Kidney (tissue), 14 donors: ENCODE measurements around the gene TP63. TPM values are rescaled to one million over a fixed set of nuclear protein-coding genes. Genes with fewer than 3 reads are reported as not detected.

ENCODE experiments used
- DNase-seq, 5 donors: peaks; one replicate each; pipeline ENCODE4 v3.0.0-alpha.2; 2013 to 2020
- FAIRE-seq: peaks from 2 replicates; lab custom pipeline; 2012; peaks lifted over from hg19 to GRCh38; lab: Jason Lieb, UNC
- H3K27ac ChIP-seq, 2 donors: one replicate each; pipeline ENCODE4 v1.7.0; 2013; ENCODE audit warnings: low read depth in 2 of 2, low read length in 2 of 2, inconsistent platforms in 1 of 2
- H3K27me3 ChIP-seq: one replicate; pipeline ENCODE4 v1.7.1; 2013; ENCODE audit warnings: low read length, inconsistent platforms; ENCODE audit not compliant: control insufficient read depth, insufficient read depth
- H3K36me3 ChIP-seq, 3 donors: one replicate each; pipeline versions ENCODE4 v1.7.0 to v1.7.1; 2013; ENCODE audit warnings: low read length in 3 of 3, control low read depth in 1 of 3, inconsistent platforms in 1 of 3; ENCODE audit not compliant: insufficient read depth in 3 of 3, control insufficient read depth in 2 of 3
- H3K4me1 ChIP-seq, 3 donors: one replicate each; pipeline versions ENCODE4 v1.7.0 to v1.7.1; 2013; ENCODE audit warnings: low read length in 3 of 3, inconsistent platforms in 1 of 3, low read depth in 1 of 3; ENCODE audit not compliant: control insufficient read depth in 2 of 3, insufficient read depth in 2 of 3
- H3K4me3 ChIP-seq, 3 donors: one replicate each; pipeline versions ENCODE4 v1.7.0 to v1.8.1; 2013; ENCODE audit warnings: low read length in 3 of 3, control low read depth in 1 of 3, inconsistent platforms in 1 of 3
- H3K9ac ChIP-seq, 3 donors: one replicate each; pipeline versions ENCODE4 v1.7.0 to v1.7.1; 2013; ENCODE audit warnings: low read length in 3 of 3, control low read depth in 1 of 3, inconsistent platforms in 1 of 3
- H3K9me3 ChIP-seq, 3 donors: one replicate each; pipeline versions ENCODE4 v1.7.0 to v1.7.1; 2013; ENCODE audit warnings: low read length in 3 of 3, control low read depth in 1 of 3, inconsistent platforms in 1 of 3; ENCODE audit not compliant: control insufficient read depth in 2 of 3, insufficient read depth in 1 of 3
- intact Hi-C: fragments of 100-400 bp; cut with DNase I; formaldehyde crosslinking; loops from one replicate; pipeline ENCODE4 v1.11.1; 2022
- polyA plus RNA-seq: library from polyadenylated mRNA; stranded (reverse); fragments of 350-450 nt; fragmentation: Illumina TruSeq; extraction: RNeasy Lipid Tissue Mini Kit (QIAGEN cat#74804); gene quantifications from one replicate; pipeline ENCODE4 v1.2.3, GENCODE V29; 2014; ENCODE audit warnings: low read depth, low replicate concordance; ENCODE audit not compliant: insufficient read depth
- total RNA-seq: library from RNA; stranded (reverse); fragmentation: NEBNext Ultra II Directional; extraction: Animal tissue kit (Norgen Biotek cat#: 25700); gene quantifications from one replicate; pipeline ENCODE4 v1.2.1, GENCODE V29; 2021
- TF ChIP-seq, protein P1 (sequence below): IDR thresholded peaks from 3 replicates; pipeline ENCODE4 v1.5.1; 2012; ENCODE audit warnings: mild to moderate bottlenecking, moderate library complexity, borderline replicate concordance; ENCODE audit not compliant: insufficient read depth; ENCODE audit errors: extremely low read depth
- donor health status: control.
- donor health status: control.
- donor health status: control.
- donor health status: control.
- donor health status: control.
- donor health status: DM: yes; HTN: yes; CAD: no.
- donor health status: Normal renal cell carcinoma (clear cell type).

Gene TP63
- total and polyA plus RNA-seq, 2 donors from 2014 or later: 0.13 to 1.1 TPM

DNA sequence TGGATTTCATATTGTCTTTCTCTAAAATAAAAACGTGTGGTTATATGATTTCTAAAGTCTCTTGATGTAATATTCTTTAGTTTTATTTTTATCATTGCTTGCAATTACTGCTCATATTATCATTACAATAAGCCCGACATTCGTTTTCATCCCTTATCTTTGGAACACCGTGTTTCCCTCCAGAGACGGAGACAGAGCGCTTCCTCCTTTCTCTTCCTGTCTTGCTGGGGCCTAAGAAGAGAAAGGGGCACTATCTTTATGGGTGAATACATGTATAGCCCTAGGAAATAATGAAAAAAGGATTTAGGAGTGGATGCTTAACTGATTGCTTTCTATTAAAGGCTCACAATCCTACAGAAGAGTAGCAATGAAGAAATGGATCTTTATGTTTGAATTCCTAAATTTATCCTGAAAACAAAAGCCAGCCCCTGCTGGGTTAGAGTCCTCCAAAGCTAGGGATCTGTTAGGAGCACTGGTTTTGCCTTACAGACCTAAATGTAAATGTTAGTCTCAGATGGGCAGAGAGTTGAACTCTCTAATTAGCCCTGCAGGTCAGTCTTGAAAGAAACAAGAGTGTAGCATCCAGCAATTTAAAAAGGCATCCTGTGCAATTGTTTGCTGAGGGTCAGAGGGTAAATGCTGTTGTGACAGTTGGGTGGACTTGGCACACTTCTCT, 145.1 kb downstream of the TP63 start:
- Histone ChIP-seq H3K4me3 (no peak overlapping the region), H3K36me3 (no peaks in the 10 kb centered on the region), H3K9ac (no peak overlapping the region), H3K9me3 (no peaks in the 10 kb centered on the region), H3K27ac (no peak overlapping the region), H3K27me3 (no peaks in the 10 kb centered on the region), H3K4me1 (no peaks in the 10 kb centered on the region)
- FAIRE-seq (no peak), DNase-seq (no peak)
- TF ChIP-seq, protein P1, sequence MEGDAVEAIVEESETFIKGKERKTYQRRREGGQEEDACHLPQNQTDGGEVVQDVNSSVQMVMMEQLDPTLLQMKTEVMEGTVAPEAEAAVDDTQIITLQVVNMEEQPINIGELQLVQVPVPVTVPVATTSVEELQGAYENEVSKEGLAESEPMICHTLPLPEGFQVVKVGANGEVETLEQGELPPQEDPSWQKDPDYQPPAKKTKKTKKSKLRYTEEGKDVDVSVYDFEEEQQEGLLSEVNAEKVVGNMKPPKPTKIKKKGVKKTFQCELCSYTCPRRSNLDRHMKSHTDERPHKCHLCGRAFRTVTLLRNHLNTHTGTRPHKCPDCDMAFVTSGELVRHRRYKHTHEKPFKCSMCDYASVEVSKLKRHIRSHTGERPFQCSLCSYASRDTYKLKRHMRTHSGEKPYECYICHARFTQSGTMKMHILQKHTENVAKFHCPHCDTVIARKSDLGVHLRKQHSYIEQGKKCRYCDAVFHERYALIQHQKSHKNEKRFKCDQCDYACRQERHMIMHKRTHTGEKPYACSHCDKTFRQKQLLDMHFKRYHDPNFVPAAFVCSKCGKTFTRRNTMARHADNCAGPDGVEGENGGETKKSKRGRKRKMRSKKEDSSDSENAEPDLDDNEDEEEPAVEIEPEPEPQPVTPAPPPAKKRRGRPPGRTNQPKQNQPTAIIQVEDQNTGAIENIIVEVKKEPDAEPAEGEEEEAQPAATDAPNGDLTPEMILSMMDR: no peak
- intact Hi-C loops: no loop called here

DNA sequence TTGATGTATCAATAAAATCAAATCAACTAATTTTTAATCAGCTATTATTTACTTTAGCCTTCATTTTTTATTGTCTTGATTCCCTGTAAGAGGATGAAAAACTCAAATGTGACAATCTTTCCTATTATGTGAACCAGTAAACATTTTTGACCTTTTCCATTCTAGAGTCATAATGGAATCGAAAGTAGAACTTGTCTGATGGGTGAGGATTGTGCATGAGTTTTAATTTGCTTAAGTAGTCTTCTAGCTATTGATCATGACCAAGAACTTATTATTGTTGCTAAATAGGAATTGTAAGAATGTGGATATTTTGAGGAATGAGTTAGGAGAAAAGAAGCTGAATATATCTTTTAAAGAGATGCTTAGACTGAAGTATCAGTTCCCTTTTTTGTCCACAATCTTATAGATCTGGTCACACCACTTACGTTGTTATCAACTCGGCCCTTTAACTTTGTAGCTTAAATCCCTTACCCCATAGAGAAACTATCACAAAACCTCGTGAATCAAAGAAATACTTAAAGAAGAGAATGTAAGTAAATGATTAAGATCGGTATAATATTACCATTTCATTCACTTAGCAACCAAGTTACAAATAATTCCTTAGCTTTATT, 147.3 kb downstream of the TP63 start:
- intact Hi-C loops: no loop called here
- Histone ChIP-seq H3K27me3 (no peaks in the 10 kb centered on the region), H3K4me3 (no peak overlapping the region), H3K9ac (no peak overlapping the region), H3K27ac (no peak overlapping the region), H3K9me3 (no peaks in the 10 kb centered on the region), H3K36me3 (no peaks in the 10 kb centered on the region), H3K4me1 (no peaks in the 10 kb centered on the region)
- TF ChIP-seq, protein P1: no peak
- no peak for FAIRE-seq
- no peak for DNase-seq

DNA sequence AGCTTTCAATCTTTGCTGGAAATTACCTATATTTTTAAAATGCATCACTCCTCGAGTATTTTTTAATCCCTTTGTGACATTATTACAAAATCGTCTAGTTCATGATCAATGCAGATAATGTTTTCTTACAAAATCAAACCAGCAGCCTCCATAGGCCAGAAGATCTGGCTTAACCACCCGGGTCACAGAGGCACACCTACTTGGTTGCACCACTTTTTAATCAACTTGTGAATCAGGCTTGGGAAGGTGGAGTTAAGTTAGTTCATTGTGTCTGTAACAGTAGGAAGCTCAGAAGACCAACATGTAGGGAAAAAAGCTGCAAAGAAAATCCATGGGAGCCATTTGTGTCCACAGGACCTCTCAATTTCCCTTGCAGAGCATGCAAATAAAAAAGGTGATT, 148.0 kb downstream of the TP63 start:
- intact Hi-C loops: no loop called here
- Histone ChIP-seq H3K4me1 (no peaks in the 10 kb centered on the region), H3K9ac (no peak overlapping the region), H3K36me3 (no peaks in the 10 kb centered on the region), H3K27me3 (no peaks in the 10 kb centered on the region), H3K9me3 (no peaks in the 10 kb centered on the region), H3K4me3 (no peak overlapping the region), H3K27ac (no peak overlapping the region)
- FAIRE-seq (no peak), DNase-seq (no peak)
- TF ChIP-seq, protein P1: no peak
